ENCODE measurements around the gene BTG2. TPM values are rescaled to one million over a fixed set of nuclear protein-coding genes. Genes with fewer than 3 reads are reported as not detected.

Gene BTG2
- total RNA-seq, 1 experiment from 2014 or later = 2.9 TPM

DNA sequence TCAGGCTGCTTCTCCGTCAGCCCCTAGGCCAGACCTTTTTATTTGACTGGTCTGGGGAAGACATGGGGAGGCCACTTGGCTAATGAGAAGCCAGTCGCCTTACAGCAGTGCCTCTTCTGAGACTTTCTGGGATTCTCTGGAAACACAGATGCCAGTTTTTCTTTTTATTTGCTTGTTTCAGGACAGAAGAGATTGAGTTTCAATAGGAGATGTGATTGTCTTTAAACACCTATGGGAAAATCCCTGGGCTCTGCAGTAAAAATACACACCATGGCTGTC is 15.4 kb upstream of the BTG2 start:
- Histone ChIP-seq H3K23me2 (ENCODE audit: insufficient read length, low read depth, low read length, poor library complexity, severe bottlenecking) (peaks cover 2% of the 10 kb centered on the region), H3K9me3 (ENCODE audit: control insufficient read depth, low read depth, low read length) (no peaks in the 10 kb centered on the region), H3K79me1 (ENCODE audit: insufficient read depth, low read depth, low read length, poor library complexity, severe bottlenecking) (no peaks in the 10 kb centered on the region), H3K56ac (ENCODE audit: insufficient read length, low read depth, low read length) (no peak overlapping the region), H2AK5ac (ENCODE audit: insufficient read length, low read length) (no peak overlapping the region), H4K8ac (replicated peaks; ENCODE audit: insufficient read length, low read depth, low read length) (no peak overlapping the region), H4K20me1 (ENCODE audit: control insufficient read depth, insufficient read depth, insufficient read length) (no peaks in the 10 kb centered on the region), H2BK20ac (ENCODE audit: low read depth, low read length, poor library complexity, severe bottlenecking) (no peak overlapping the region), H3K79me2 (ENCODE audit: insufficient read depth, low read length) (no peaks in the 10 kb centered on the region), H4K91ac (ENCODE audit: insufficient read length, low read depth, low read length) (peak overlapping the region; percentile 49), H3T11ph (ENCODE audit: low read length) (no peak overlapping the region), H3K14ac (ENCODE audit: insufficient read depth, low read length) (peak overlapping the region; percentile 87; the same call in 1 of the 2 replicates), H4K5ac (ENCODE audit: insufficient read length, low read depth, low read length) (peak overlapping the region; percentile 35), H2BK12ac (ENCODE audit: insufficient read length, low read depth, low read length) (peak overlapping the region; percentile 92), H2BK15ac (ENCODE audit: low read depth, low read length) (no peak overlapping the region), H3K4me2 (ENCODE audit: insufficient read depth, insufficient read length, low read length) (peak overlapping the region; percentile 18), H2BK120ac (ENCODE audit: low read depth, low read length, poor library complexity, severe bottlenecking) (no peak overlapping the region), H3K9ac (ENCODE audit: extremely low read depth, insufficient read length, low read length) (no peak overlapping the region), H3K27ac (ENCODE audit: insufficient read length, low read depth, low read length) (no peak overlapping the region), H2AFZ (ENCODE audit: low read length) (no peak overlapping the region), H3K4ac (ENCODE audit: low read depth, low read length) (peak overlapping the region; percentile 94), H3K23ac (ENCODE audit: insufficient read length, low read depth, low read length) (no peak overlapping the region), H3K27me3 (ENCODE audit: insufficient read depth, low read length) (peaks cover 7% of the 10 kb centered on the region; the same call in 1 of the 2 replicates), H3K18ac (ENCODE audit: insufficient read length, low read depth, low read length) (peak overlapping the region; percentile 80), H2BK5ac (ENCODE audit: insufficient read length, low read length) (no peak overlapping the region), H3K4me1 (ENCODE audit: insufficient read depth, low read length) (peaks cover 10% of the 10 kb centered on the region; the same call in 1 of the 2 replicates)
- DNase-seq = no peak
- peaks cover 88% of the 10 kb centered on the region for H3K27me3 Mint-ChIP-seq (ENCODE audit: low read depth)
- no peaks in the 10 kb centered on the region for H3K36me3 Mint-ChIP-seq (ENCODE audit: insufficient read depth in 1 of 3, low read depth in 3 of 3)
- WGBS (ENCODE audit: extremely low coverage, insufficient read length, low lambda C conversion rate) = no CpG with 5 or more reads among the region's 2 CpGs
- peak overlapping the region; percentile 49 to 70; a peak in 2 of 5 replicates for H3K4me3 Mint-ChIP-seq
- H3K4me1 Mint-ChIP-seq = peaks cover 44 to 57% of the 10 kb centered on the region in 2 experiments
- H3K27ac Mint-ChIP-seq = peak overlapping the region; percentile 76 to 89 (median 78); a peak in 3 of 7 replicates
- TF ChIP-seq, protein P1, sequence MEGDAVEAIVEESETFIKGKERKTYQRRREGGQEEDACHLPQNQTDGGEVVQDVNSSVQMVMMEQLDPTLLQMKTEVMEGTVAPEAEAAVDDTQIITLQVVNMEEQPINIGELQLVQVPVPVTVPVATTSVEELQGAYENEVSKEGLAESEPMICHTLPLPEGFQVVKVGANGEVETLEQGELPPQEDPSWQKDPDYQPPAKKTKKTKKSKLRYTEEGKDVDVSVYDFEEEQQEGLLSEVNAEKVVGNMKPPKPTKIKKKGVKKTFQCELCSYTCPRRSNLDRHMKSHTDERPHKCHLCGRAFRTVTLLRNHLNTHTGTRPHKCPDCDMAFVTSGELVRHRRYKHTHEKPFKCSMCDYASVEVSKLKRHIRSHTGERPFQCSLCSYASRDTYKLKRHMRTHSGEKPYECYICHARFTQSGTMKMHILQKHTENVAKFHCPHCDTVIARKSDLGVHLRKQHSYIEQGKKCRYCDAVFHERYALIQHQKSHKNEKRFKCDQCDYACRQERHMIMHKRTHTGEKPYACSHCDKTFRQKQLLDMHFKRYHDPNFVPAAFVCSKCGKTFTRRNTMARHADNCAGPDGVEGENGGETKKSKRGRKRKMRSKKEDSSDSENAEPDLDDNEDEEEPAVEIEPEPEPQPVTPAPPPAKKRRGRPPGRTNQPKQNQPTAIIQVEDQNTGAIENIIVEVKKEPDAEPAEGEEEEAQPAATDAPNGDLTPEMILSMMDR (conservative IDR thresholded peaks at IDR 0.05) = no peak
- H3K9me3 Mint-ChIP-seq = no peaks in the 10 kb centered on the region; a peak in 1 of 5 replicates
